Thymus (tissue), 11 donors: ENCODE results near the gene KCNJ10. TPM values are rescaled to one million over a fixed set of nuclear protein-coding genes. Genes with fewer than 3 reads are reported as not detected.

Experiments used
- DNase-seq, 9 donors: peaks; one replicate each; pipeline ENCODE4 v3.0.0-alpha.2; 2013; ENCODE audit warnings: low spot score in 9 of 9, low read depth in 6 of 9, missing footprints in 1 of 9
- H3K27ac ChIP-seq, 2 donors: one replicate each; pipeline ENCODE4 v1.5.1; 2013; ENCODE audit warnings: control low read depth in 1 of 2, low read depth in 1 of 2, low read length in 1 of 2, mild to moderate bottlenecking in 1 of 2, moderate library complexity in 1 of 2
- H3K27me3 ChIP-seq, 2 donors: one replicate each; pipeline ENCODE4 v1.5.1; 2013; ENCODE audit warnings: low read length in 1 of 2; ENCODE audit not compliant: control insufficient read depth in 2 of 2, insufficient read depth in 1 of 2
- H3K36me3 ChIP-seq, 2 donors: one replicate each; pipeline ENCODE4 v1.5.1; 2013; ENCODE audit warnings: low read length in 1 of 2, mild to moderate bottlenecking in 1 of 2, moderate library complexity in 1 of 2; ENCODE audit not compliant: control insufficient read depth in 2 of 2, insufficient read depth in 2 of 2
- H3K4me1 ChIP-seq, 2 donors: one replicate each; pipeline ENCODE4 v1.5.1; 2013; ENCODE audit warnings: low read length in 2 of 2; ENCODE audit not compliant: control insufficient read depth in 2 of 2, insufficient read depth in 2 of 2
- H3K4me3 ChIP-seq, 2 donors: one replicate each; pipeline ENCODE4 v1.5.1; 2013; ENCODE audit warnings: low read length in 2 of 2, control low read depth in 1 of 2, mild to moderate bottlenecking in 1 of 2
- H3K9me3 ChIP-seq, 2 donors: one replicate each; pipeline ENCODE4 v1.5.1; 2013; ENCODE audit warnings: low read length in 1 of 2, mild to moderate bottlenecking in 1 of 2; ENCODE audit not compliant: control insufficient read depth in 2 of 2, insufficient read depth in 1 of 2
- WGBS: extraction: QIAGEN DNeasy Blood & Tissue Kit; methylation state at CpG from one replicate; pipeline ENCODE4 v1.1.7; 2013; 5-methylcytosine and 5-hydroxymethylcytosine counted together
- polyA plus RNA-seq: library from polyadenylated mRNA; stranded (reverse); fragments of 200-250 nt; gene quantifications from one replicate; pipeline ENCODE4 v1.2.3, GENCODE V29; 2013
- total RNA-seq: library from RNA; stranded (reverse); fragments of 120-200 nt; gene quantifications from one replicate; pipeline ENCODE4 v1.2.4, GENCODE V29; 2013
- donor health status: healthy.

KCNJ10 gene
- total and polyA plus RNA-seq, 2 donors, result 0.27 to 0.33 TPM

DNA sequence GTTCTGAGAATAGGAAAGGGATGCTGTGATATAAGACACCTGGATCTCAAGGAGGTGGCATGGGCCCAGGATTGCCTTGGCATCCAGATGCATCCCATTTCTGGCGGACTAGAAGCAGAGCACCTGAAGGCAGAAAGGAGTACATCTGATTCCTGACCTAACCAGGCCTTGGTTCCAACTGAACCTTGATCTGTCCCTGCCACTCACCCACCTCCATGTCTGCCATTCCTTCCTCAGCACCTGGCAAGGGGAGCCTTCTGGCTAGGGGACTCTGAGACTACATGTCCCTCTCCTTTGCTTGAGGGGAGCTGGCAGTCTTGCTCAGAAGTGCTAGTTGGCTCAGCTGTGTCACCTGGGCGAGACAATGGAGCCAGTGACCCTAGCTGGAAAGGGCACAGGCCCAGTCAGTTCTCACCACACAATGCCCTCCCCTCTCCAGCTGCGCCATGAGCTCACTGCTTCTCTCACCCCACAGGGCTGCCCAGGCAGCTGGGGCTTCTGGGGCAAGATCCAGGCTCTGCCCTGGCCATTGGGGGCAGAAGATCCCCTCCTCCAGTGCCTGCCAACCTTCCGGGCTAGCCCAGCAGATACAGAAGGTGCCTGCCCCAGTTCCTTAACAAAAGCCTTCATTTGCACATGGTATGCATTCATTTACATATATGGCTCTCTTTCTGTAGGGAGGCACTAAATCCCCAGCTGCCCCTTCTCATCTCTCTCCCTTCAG, 25.6 kb upstream of the KCNJ10 start:
- H3K9me3 ChIP-seq, result no peaks in the 10 kb centered on the region
- peaks cover 19 to 35% of the 10 kb centered on the region in 2 donors for H3K4me1 ChIP-seq
- DNase-seq, result no peak
- 98% methylated on average over 4 of the region's 4 CpGs for WGBS
- H3K27ac ChIP-seq, result no peak overlapping the region
- H3K36me3 ChIP-seq, result peaks cover 35 to 38% of the 10 kb centered on the region in 2 donors
- no peak overlapping the region for H3K4me3 ChIP-seq
- no peaks in the 10 kb centered on the region for H3K27me3 ChIP-seq

DNA sequence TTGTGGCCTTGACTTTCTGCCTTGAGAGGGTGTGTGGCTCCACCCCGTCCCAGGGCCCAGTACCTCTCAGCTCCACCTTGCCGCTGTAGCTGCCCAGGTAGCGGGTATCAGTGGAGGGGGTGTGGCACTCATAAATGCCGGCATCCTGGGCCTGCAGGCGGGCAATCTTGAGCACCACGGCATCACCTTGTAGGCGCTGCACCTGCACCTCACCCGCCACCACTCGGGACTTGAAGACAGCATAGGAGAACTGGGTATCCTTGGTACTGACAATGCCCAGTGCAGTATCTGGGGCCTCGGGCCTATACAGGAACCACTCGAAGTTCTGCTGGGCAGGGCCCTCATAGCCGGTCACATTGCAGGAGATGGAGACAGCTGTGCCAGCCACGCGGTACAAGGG, 24.8 kb upstream of the KCNJ10 start:
- Histone ChIP-seq H3K9me3 (no peaks in the 10 kb centered on the region), H3K4me3 (no peak overlapping the region), H3K4me1 (peaks cover 19 to 35% of the 10 kb centered on the region in 2 donors), H3K36me3 (peaks cover 40 to 43% of the 10 kb centered on the region in 2 donors), H3K27me3 (no peaks in the 10 kb centered on the region), H3K27ac (no peak overlapping the region)
- DNase-seq, result no peak
- WGBS, result 98% methylated on average over 14 of the region's 14 CpGs

DNA sequence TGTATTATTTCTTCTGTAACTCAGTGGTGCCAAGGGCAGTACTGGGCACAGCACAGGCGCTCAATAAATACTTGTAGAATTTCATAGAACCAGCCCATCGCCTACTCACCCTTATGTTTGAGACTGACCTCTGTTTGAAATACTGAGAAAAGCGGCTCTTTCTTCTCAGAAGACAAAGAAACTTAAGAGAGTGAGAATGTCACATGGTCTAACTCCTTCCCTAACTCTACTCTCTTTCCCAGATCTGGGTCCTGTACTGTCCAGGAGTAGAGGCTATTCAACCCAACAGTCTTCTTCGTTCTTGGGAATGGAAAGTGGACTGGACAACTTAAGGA, 24.3 kb upstream of the KCNJ10 start:
- Histone ChIP-seq H3K27me3 (no peaks in the 10 kb centered on the region), H3K4me1 (peaks cover 19 to 33% of the 10 kb centered on the region in 2 donors), H3K4me3 (no peak overlapping the region), H3K36me3 (peaks cover 43 to 44% of the 10 kb centered on the region in 2 donors), H3K27ac (no peak overlapping the region), H3K9me3 (no peaks in the 10 kb centered on the region)
- no peak for DNase-seq
- 98% methylated on average over 4 of the region's 4 CpGs for WGBS

GRCh38 chr1:160093624-160094290, 23.8 kb upstream of the KCNJ10 start:
- H3K27me3 ChIP-seq, result no peaks in the 10 kb centered on the region
- peaks cover 43 to 47% of the 10 kb centered on the region in 2 donors for H3K36me3 ChIP-seq
- H3K27ac ChIP-seq, result no peak overlapping the region
- H3K4me3 ChIP-seq, result no peak overlapping the region
- 98% methylated on average over 21 of the region's 21 CpGs for WGBS
- H3K4me1 ChIP-seq, result peaks cover 19 to 29% of the 10 kb centered on the region in 2 donors
- DNase-seq, result no peak
- H3K9me3 ChIP-seq, result no peaks in the 10 kb centered on the region

- peaks cover 19 to 27% of the 10 kb centered on the region in 2 donors for H3K4me1 ChIP-seq
- H3K27ac ChIP-seq, result no peak overlapping the region
- WGBS, result 89% methylated on average over 9 of the region's 9 CpGs
- DNase-seq, result no peak
- H3K4me3 ChIP-seq, result no peak overlapping the region
- no peaks in the 10 kb centered on the region for H3K9me3 ChIP-seq
- H3K36me3 ChIP-seq, result peaks cover 47 to 54% of the 10 kb centered on the region in 2 donors
- no peaks in the 10 kb centered on the region for H3K27me3 ChIP-seq
These were observed 23.1 kb upstream of the KCNJ10 start for GRCh38 chr1:160093069-160093395.

- Histone ChIP-seq H3K36me3 (peaks cover 49 to 55% of the 10 kb centered on the region in 2 donors), H3K27me3 (no peaks in the 10 kb centered on the region), H3K27ac (no peak overlapping the region), H3K4me1 (peaks cover 15 to 22% of the 10 kb centered on the region in 2 donors), H3K4me3 (no peak overlapping the region), H3K9me3 (no peaks in the 10 kb centered on the region)
- 98% methylated on average over 32 of the region's 32 CpGs for WGBS
- no peak for DNase-seq
These were observed 22.6 kb upstream of the KCNJ10 start for GRCh38 chr1:160092366-160093068.

- no peak overlapping the region for H3K4me3 ChIP-seq
- no peaks in the 10 kb centered on the region for H3K9me3 ChIP-seq
- H3K36me3 ChIP-seq, result peaks cover 49 to 58% of the 10 kb centered on the region in 2 donors
- WGBS, result 97% methylated on average over 5 of the region's 5 CpGs
- DNase-seq, result no peak
- no peak overlapping the region for H3K27ac ChIP-seq
- H3K4me1 ChIP-seq, result peaks cover 8 to 15% of the 10 kb centered on the region in 2 donors
- H3K27me3 ChIP-seq, result no peaks in the 10 kb centered on the region
These were observed 21.8 kb upstream of the KCNJ10 start for GRCh38 chr1:160091666-160092223.

DNA sequence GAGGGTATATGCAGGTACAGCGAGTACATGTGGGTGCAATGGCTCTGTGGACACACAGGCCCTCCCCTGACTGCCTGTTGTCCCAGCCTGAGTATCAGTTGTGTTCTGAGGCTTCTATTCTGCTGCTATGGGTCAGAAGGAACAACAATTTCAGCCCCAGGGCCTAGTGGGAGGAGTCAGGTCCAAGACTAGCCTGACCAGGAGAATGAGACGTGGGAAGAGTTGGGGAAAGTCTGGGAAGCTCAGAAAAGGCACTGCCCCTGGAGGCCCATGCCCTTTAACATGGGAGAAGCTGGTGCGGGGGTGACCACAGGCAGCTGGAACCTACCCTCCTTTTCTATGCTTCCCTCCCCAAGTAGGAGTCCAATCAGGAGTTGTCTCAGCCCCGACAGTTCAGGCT, 20.8 kb upstream of the KCNJ10 start:
- H3K4me1 ChIP-seq, result peaks cover 0 to 12% of the 10 kb centered on the region in 2 donors
- H3K27ac ChIP-seq, result no peak overlapping the region
- no peak overlapping the region for H3K4me3 ChIP-seq
- H3K9me3 ChIP-seq, result no peaks in the 10 kb centered on the region
- peaks cover 49 to 58% of the 10 kb centered on the region in 2 donors for H3K36me3 ChIP-seq
- no peaks in the 10 kb centered on the region for H3K27me3 ChIP-seq
- no peak for DNase-seq
- 96% methylated on average over 4 of the region's 4 CpGs for WGBS

- no peaks in the 10 kb centered on the region for H3K9me3 ChIP-seq
- peaks cover 45 to 58% of the 10 kb centered on the region in 2 donors for H3K36me3 ChIP-seq
- peaks cover 0 to under 1% of the 10 kb centered on the region in 2 donors for H3K27me3 ChIP-seq
- H3K27ac ChIP-seq, result no peak overlapping the region
- 97% methylated on average over 3 of the region's 3 CpGs for WGBS
- peaks cover 0 to 10% of the 10 kb centered on the region in 2 donors for H3K4me1 ChIP-seq
- no peak for DNase-seq
- no peak overlapping the region for H3K4me3 ChIP-seq
These were observed 19.9 kb upstream of the KCNJ10 start for GRCh38 chr1:160089883-160090282.
